ENCODE measurements around the gene CEP120.
"Not testable (repeated sequence)": the region's sequence is repeated elsewhere in the genome, so short reads cannot be mapped to it uniquely, and the experiment has no call there.

The CEP120 gene

DNA sequence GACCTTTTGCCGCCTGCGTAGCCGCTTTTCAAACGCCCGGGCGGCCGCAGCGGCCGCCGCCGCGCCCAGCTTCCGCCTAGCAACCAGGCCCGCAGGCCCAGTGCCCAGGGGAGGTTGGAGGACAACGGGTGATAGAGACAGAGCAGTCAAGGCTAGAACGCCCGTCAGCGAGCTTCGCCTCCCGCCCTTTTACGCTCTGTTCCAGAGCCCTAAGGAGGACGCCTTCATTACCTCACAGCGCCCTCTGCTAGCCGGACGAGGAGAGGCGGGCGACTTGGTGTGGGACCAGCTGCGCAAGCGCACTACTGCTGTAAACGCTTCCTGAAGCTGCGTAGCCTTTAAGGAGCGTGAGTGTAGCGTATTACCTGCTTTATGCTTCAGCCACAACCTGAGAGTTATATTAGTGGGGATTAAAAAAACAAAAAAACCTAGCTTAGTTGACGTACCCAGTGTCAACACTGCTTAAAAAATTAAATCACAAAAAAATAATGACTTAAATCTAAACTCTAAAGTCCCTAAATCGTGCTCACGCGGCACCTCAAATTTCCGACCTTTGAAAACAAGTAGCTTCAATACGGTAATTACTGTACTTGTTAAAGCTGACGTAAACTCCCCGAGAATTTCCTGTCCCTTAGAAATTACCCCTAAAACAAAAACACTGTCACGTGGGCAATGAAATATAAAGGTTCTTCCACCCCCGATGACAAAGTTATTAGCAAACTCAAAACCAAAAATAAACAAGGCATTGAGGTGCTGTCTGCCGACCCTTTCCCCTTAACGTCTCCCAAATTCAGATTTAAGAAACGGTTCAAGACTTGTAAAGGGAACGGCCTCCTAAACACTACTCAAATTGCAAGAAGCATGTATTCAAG is at the start of gene CEP120:
CEP120 (minus strand) TSS at position 126 of the 872 bp plus-strand sequence. CDS start 405 bp downstream, outside the sequence.
- H3K4me3 ChIP-seq (ENCODE audit: low read length): peak within 1 kb of the TSS; percentile 82
- no peaks in the 10 kb centered on the region for H3K27me3 ChIP-seq (ENCODE audit: insufficient read depth, low read length)
- peak within 1 kb of the TSS; percentile 98 for H2AFZ ChIP-seq (ENCODE audit: low read depth, low read length)
- peaks cover 18% of the 10 kb centered on the region for H3K4me1 ChIP-seq (ENCODE audit: insufficient read depth, low read length)
- no peaks in the 10 kb centered on the region for H3K36me3 ChIP-seq (ENCODE audit: insufficient read depth, low read length)
- no peaks in the 10 kb centered on the region for H3K9me3 ChIP-seq (ENCODE audit: low read length)

DNA sequence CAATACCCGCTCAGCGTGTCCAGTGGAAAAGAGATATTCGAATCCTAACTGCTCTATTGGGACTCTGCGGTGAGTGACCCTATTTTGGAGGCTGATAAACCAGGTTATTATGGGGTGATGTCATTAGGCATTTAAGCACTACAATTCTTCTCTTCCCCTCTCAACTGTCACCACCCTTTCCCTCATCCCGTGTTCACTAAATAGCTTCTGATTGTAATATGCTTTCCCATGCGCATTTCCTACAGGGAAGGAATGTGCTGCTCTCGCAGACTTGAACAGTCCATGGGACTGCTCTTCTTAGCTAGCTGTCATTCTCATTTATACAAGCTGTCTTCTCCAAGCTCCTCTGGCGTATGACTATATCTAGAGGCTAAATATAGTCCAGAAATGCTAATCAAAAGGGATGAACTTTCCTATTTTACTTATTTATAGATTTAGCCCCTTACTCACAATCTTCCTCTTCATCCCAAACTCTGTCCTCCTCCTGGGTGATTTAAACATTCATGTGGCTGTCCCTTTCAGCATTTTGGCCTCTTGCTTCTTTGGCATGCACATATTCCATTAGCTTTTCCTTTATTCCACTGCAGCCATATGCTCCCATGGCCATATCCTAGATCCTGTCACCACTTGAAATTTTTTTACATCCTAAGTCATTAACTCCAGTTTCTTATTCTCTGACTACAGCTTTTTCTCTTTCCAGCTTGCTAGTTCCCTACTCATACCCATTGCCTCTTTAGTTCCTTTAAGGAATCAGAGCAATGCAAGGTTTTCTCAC is 49.1 kb upstream of the CEP120 start:
- no peaks in the 10 kb centered on the region for H3K27me3 ChIP-seq (ENCODE audit: insufficient read depth, low read length)
- H2AFZ ChIP-seq (ENCODE audit: low read depth, low read length): no peak overlapping the region
- H3K9me3 ChIP-seq (ENCODE audit: low read length): no peaks in the 10 kb centered on the region
- H3K4me3 ChIP-seq (ENCODE audit: low read length): no peak overlapping the region
- peaks cover 8% of the 10 kb centered on the region for H3K4me1 ChIP-seq (ENCODE audit: insufficient read depth, low read length)
- H3K36me3 ChIP-seq (ENCODE audit: insufficient read depth, low read length): no peaks in the 10 kb centered on the region

DNA sequence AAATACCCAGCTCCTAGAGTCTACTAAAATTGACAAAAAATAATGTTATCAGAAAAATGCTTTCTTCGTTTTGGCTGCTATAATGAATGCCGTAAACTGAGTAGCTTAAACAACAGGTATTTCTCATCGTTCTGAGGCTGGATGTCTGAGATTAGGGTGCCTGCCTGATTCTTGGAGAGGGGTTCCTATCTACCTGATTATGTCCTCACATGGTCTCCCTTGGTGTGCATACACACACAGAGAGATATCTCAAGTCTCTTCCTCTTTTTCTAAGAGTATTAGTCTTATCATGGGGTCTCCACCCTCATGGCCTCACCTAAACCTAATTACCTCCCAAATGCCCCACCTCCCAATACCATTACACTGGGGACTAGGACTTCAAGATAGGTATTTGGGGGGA is 48.2 kb upstream of the CEP120 start:
- no peak overlapping the region for H2AFZ ChIP-seq (ENCODE audit: low read depth, low read length)
- no peaks in the 10 kb centered on the region for H3K27me3 ChIP-seq (ENCODE audit: insufficient read depth, low read length)
- H3K4me1 ChIP-seq (ENCODE audit: insufficient read depth, low read length): peaks cover 8% of the 10 kb centered on the region
- H3K9me3 ChIP-seq (ENCODE audit: low read length): no peaks in the 10 kb centered on the region
- H3K36me3 ChIP-seq (ENCODE audit: insufficient read depth, low read length): no peaks in the 10 kb centered on the region
- no peak overlapping the region for H3K4me3 ChIP-seq (ENCODE audit: low read length)

DNA sequence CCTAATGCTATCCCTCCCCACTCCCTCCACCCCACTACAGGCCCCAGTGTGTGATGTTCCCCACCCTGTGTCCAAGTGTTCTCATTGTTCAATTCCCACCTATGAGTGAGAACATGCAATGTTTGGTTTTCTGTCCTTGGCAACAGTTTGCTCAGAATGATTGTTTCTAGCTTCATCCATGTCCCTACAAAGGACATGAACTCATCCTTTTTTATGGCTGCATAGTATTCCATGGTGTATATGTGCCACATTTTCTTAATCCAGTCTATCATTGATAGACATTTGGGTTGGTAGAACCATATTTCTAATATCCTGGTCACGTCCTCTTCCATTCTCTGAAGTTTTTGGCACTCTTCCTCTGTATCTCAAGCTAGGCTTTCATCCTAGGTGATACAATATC is 43.6 kb upstream of the CEP120 start:
- not testable (repeated sequence) for H3K36me3 ChIP-seq (ENCODE audit: insufficient read depth, low read length); H3K9me3 ChIP-seq (ENCODE audit: low read length); H3K4me3 ChIP-seq (ENCODE audit: low read length); H3K27me3 ChIP-seq (ENCODE audit: insufficient read depth, low read length); H2AFZ ChIP-seq (ENCODE audit: low read depth, low read length); H3K4me1 ChIP-seq (ENCODE audit: insufficient read depth, low read length)

DNA sequence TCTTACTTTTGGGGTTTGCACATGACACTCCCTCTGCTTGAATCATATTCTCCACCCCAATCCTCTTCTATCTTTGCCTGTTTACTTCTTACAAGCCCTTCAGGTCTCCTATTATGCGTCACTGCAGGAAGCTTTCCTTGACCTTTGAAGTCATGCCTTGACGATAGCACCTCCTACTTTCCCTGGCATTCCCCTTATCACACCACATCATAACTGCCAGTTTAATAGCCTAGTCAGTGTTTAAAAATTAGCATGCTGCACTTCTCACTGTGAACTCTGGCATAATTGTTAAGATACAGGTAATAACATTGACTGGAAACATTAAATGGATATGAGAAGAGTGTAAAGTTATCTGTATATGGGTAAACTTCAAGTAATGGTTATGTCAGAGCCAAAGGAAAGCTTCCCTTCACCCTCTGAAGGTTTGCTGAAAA is 37.1 kb upstream of the CEP120 start:
- no peaks in the 10 kb centered on the region for H3K27me3 ChIP-seq (ENCODE audit: insufficient read depth, low read length)

DNA sequence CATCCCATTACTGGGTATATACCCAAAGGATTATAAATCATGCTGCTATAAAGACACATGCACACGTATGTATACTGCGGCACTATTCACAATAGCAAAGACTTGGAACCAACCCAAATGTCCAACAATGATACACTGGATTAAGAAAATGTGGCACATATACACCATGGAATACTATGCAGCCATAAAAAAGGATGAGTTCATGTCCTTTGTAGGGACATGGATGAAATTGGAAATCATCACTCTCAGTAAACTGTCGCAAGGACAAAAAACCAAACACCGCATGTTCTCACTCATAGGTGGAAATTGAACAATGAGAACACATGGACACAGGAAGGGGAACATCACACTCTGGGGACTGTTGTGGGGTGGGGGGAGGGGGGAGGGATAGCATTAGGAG is 35.8 kb upstream of the CEP120 start:
- H2AFZ ChIP-seq (ENCODE audit: low read depth, low read length); H3K9me3 ChIP-seq (ENCODE audit: low read length); H3K27me3 ChIP-seq (ENCODE audit: insufficient read depth, low read length); H3K4me3 ChIP-seq (ENCODE audit: low read length); H3K36me3 ChIP-seq (ENCODE audit: insufficient read depth, low read length); H3K4me1 ChIP-seq (ENCODE audit: insufficient read depth, low read length): not testable (repeated sequence)

More for the DNA sequence above, 37.1 kb upstream of the CEP120 start:
- Histone ChIP-seq H3K9me3 (ENCODE audit: low read length) (no peaks in the 10 kb centered on the region), H3K4me3 (ENCODE audit: low read length) (no peak overlapping the region), H2AFZ (ENCODE audit: low read depth, low read length) (no peak overlapping the region), H3K4me1 (ENCODE audit: insufficient read depth, low read length) (peaks cover 6% of the 10 kb centered on the region), H3K36me3 (ENCODE audit: insufficient read depth, low read length) (no peaks in the 10 kb centered on the region)

DNA sequence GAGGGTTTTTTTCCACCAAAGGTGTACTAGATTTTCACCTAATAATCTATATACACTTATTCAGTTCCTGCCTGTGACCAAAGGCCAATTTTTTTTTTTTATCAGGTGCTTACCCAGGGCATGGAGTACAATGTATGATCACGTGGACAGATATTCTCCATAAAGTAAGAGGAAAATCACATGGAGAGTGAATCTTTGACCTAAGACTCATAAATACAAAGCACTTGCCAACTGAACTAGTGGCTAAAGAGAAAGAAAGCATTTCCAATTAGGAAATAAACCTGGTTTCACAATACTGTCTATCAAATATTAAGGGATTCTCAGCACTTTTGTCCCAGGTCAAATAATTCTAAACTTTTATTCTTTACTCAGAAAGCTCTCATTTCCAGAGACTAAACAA is 33.0 kb upstream of the CEP120 start:
- H3K4me3 ChIP-seq (ENCODE audit: low read length): no peak overlapping the region
- H3K27me3 ChIP-seq (ENCODE audit: insufficient read depth, low read length): no peaks in the 10 kb centered on the region
- no peak overlapping the region for H2AFZ ChIP-seq (ENCODE audit: low read depth, low read length)
- no peaks in the 10 kb centered on the region for H3K36me3 ChIP-seq (ENCODE audit: insufficient read depth, low read length)
- H3K4me1 ChIP-seq (ENCODE audit: insufficient read depth, low read length): peaks cover 15% of the 10 kb centered on the region
- no peaks in the 10 kb centered on the region for H3K9me3 ChIP-seq (ENCODE audit: low read length)

DNA sequence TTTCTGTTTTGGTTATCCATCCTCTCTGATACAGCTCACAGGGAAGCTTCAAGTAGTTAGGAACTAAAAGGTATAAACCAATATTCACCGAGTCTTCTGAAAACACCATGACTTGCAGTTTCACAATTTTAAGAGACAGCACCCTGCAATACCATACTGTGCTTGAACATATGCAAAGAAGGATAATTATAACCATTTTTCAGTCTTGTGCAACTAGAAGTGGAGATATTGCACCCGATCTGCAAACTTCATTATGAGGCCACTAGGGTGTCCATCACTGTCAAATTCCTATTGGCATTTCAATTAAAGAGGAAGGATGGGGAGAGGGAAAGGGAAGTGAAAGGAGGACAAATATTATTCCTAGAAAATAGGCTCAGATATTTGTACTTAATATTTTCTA is 32.4 kb upstream of the CEP120 start:
- H2AFZ ChIP-seq (ENCODE audit: low read depth, low read length): no peak overlapping the region
- H3K4me3 ChIP-seq (ENCODE audit: low read length): no peak overlapping the region
- H3K9me3 ChIP-seq (ENCODE audit: low read length): no peaks in the 10 kb centered on the region
- no peaks in the 10 kb centered on the region for H3K36me3 ChIP-seq (ENCODE audit: insufficient read depth, low read length)
- H3K27me3 ChIP-seq (ENCODE audit: insufficient read depth, low read length): no peaks in the 10 kb centered on the region
- peaks cover 21% of the 10 kb centered on the region for H3K4me1 ChIP-seq (ENCODE audit: insufficient read depth, low read length)

DNA sequence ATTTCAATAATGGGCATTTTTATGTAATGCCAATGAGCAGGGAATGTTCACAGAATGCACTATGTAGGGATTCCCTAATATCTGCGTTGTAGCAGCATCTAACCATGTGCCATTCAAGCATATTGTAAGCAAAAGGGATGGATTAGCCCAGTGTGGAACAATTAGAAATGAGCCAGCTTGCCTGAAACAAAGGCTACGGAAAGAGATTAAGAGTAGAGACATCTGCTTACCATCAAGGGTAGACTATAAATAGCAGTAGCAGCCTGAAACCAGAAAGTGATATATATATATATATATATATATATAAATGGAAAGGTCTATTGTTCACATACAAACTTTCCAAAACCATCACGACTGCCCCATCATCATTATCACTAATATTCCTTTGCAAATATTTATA is 31.9 kb upstream of the CEP120 start:
- no peaks in the 10 kb centered on the region for H3K27me3 ChIP-seq (ENCODE audit: insufficient read depth, low read length)
- H3K4me3 ChIP-seq (ENCODE audit: low read length): no peak overlapping the region
- peaks cover 21% of the 10 kb centered on the region for H3K4me1 ChIP-seq (ENCODE audit: insufficient read depth, low read length)
- no peak overlapping the region for H2AFZ ChIP-seq (ENCODE audit: low read depth, low read length)
- H3K9me3 ChIP-seq (ENCODE audit: low read length): no peaks in the 10 kb centered on the region
- no peaks in the 10 kb centered on the region for H3K36me3 ChIP-seq (ENCODE audit: insufficient read depth, low read length)

DNA sequence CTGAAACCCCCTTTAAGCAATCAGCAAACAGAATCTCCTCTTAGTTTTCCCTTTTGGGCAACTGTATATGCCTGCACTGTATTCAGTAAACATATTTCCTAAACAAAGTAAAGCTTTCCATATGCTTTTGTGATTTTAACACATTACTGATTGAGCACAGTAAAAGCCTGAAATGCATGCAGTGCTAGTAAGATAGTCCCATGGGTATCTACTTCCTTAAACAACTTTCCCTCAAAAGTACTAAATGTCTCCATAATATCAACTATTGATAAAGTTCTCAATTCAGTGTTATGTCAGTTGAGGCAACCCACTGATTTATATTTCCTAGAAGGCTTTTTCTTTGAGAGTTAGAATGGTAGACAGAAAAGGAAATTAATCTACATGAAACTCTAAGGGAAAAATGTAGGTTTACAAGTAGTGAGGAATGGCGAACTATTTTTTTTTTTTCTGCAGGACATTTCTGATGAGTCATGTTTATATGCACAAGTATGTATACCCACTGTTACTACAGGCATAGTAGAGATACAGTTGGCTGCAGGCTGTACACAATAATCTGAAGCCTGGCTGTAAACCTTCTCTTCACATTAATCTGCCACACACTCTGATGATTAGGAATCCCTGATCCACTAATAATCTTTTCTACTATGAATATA is 31.2 kb upstream of the CEP120 start:
- Histone ChIP-seq H3K27me3 (ENCODE audit: insufficient read depth, low read length) (no peaks in the 10 kb centered on the region), H3K4me1 (ENCODE audit: insufficient read depth, low read length) (peaks cover 27% of the 10 kb centered on the region), H3K36me3 (ENCODE audit: insufficient read depth, low read length) (no peaks in the 10 kb centered on the region), H2AFZ (ENCODE audit: low read depth, low read length) (no peak overlapping the region), H3K4me3 (ENCODE audit: low read length) (no peak overlapping the region), H3K9me3 (ENCODE audit: low read length) (no peaks in the 10 kb centered on the region)

DNA sequence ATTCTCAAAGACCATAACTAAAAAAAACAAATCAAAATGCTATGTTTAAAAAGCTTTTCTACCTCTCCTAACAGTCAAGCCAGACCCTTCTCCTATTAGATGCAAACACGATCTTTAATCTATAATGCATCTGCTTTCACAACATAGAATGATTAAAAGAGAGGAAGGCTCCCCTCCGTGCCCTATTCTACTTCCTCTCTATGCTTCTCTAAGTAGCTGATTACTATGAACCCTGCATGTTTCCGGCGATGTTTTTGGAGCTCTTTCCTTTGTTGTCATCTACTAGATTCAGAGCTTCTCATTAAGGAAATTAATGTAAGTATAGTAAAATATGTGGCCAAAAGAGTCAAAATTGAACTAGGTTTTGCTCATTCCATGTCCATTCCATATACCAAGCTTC is 29.2 kb upstream of the CEP120 start:
- Histone ChIP-seq H2AFZ (ENCODE audit: low read depth, low read length) (peak overlapping the region; percentile 48), H3K27me3 (ENCODE audit: insufficient read depth, low read length) (no peaks in the 10 kb centered on the region), H3K4me3 (ENCODE audit: low read length) (no peak overlapping the region), H3K9me3 (ENCODE audit: low read length) (no peaks in the 10 kb centered on the region), H3K36me3 (ENCODE audit: insufficient read depth, low read length) (no peaks in the 10 kb centered on the region), H3K4me1 (ENCODE audit: insufficient read depth, low read length) (peaks cover 34% of the 10 kb centered on the region)

DNA sequence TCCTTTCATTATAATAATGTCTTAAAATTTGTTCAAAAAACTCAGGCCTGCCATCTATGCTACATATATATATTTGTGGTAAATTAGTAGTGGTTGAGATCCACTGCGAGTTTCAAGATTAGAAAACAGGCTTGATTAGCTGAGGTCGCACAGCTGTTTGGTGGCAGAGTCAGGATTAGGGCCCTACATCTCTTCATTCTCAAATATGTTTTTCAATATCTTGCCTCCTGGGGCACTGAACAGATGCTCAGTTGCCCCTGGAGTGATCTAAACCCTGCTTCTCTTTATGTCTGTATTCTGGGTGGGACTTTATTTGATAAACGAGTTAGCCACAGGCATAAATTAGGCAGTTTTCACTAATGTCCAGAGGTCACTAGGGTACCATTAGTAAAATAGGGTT is 27.8 kb upstream of the CEP120 start:
- Histone ChIP-seq H3K4me1 (ENCODE audit: insufficient read depth, low read length) (peaks cover 34% of the 10 kb centered on the region), H3K9me3 (ENCODE audit: low read length) (no peaks in the 10 kb centered on the region), H3K27me3 (ENCODE audit: insufficient read depth, low read length) (no peaks in the 10 kb centered on the region), H3K4me3 (ENCODE audit: low read length) (no peak overlapping the region), H2AFZ (ENCODE audit: low read depth, low read length) (no peak overlapping the region), H3K36me3 (ENCODE audit: insufficient read depth, low read length) (no peaks in the 10 kb centered on the region)

DNA sequence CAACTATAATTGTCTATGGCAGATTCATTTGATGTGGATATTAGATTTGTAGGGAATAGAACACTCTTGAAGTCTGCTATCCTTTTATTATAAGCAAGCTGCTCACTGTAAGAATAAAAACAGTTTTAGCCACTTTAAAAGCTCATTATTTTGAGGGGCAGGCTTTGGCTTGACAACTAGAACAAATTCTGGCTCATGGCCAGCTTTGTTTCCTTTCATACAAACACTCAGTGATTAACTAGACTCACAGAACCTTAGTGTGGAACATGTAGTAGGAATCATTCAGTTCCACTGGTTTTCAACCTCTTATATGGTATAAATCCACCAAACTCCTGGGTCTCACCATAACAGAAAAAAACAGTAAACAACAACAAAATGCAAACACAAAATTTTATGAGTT is 27.4 kb upstream of the CEP120 start:
- Histone ChIP-seq H2AFZ (ENCODE audit: low read depth, low read length) (no peak overlapping the region), H3K4me1 (ENCODE audit: insufficient read depth, low read length) (peaks cover 34% of the 10 kb centered on the region), H3K9me3 (ENCODE audit: low read length) (no peaks in the 10 kb centered on the region), H3K36me3 (ENCODE audit: insufficient read depth, low read length) (no peaks in the 10 kb centered on the region), H3K27me3 (ENCODE audit: insufficient read depth, low read length) (no peaks in the 10 kb centered on the region), H3K4me3 (ENCODE audit: low read length) (no peak overlapping the region)

All from neuron (in vitro differentiated cells).